Ishikawa (cell line): ENCODE data around the gene GALNT1.

Experiments used
- EP300 ChIP-seq: IDR thresholded peaks from 2 replicates; pipeline ENCODE4 v1.6.1; 2012; ENCODE audit warnings: borderline replicate concordance
- RAD21 ChIP-seq: IDR thresholded peaks from 2 replicates; pipeline ENCODE4 v1.6.1; 2012; ENCODE audit warnings: low read depth
- TEAD4 ChIP-seq: IDR thresholded peaks from 2 replicates; pipeline ENCODE4 v1.6.1; 2012
- TF ChIP-seq, protein P1 (sequence below): IDR thresholded peaks from 2 replicates; pipeline ENCODE4 v1.6.1; 2012
- TF ChIP-seq, protein P2 (sequence below): IDR thresholded peaks from 2 replicates; pipeline ENCODE4 v1.6.1; 2012; ENCODE audit warnings: low read depth, mild to moderate bottlenecking

DNA sequence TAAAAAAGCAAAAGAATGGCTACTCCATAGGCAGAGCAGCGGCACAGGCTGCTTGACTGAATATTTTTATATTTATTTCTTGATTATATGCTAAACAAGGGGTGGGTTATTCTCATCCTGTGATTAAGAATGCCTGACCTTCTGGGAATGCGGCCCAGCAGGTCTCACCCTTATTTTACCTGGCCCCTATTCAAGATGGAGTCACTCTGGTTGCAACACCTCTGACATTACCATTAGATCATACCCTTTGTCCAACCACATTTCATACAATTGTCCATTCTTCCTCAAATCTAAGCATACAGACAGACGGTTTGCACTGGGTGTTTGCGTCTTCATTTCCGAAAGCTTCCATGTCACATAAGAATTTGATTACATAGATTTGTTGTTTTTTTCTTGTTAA lies 168.2 kb downstream of the GALNT1 start:
- TF ChIP-seq RAD21: no peak
- TF ChIP-seq, protein P1, sequence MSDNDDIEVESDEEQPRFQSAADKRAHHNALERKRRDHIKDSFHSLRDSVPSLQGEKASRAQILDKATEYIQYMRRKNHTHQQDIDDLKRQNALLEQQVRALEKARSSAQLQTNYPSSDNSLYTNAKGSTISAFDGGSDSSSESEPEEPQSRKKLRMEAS: no peak
- TF ChIP-seq, protein P2, sequence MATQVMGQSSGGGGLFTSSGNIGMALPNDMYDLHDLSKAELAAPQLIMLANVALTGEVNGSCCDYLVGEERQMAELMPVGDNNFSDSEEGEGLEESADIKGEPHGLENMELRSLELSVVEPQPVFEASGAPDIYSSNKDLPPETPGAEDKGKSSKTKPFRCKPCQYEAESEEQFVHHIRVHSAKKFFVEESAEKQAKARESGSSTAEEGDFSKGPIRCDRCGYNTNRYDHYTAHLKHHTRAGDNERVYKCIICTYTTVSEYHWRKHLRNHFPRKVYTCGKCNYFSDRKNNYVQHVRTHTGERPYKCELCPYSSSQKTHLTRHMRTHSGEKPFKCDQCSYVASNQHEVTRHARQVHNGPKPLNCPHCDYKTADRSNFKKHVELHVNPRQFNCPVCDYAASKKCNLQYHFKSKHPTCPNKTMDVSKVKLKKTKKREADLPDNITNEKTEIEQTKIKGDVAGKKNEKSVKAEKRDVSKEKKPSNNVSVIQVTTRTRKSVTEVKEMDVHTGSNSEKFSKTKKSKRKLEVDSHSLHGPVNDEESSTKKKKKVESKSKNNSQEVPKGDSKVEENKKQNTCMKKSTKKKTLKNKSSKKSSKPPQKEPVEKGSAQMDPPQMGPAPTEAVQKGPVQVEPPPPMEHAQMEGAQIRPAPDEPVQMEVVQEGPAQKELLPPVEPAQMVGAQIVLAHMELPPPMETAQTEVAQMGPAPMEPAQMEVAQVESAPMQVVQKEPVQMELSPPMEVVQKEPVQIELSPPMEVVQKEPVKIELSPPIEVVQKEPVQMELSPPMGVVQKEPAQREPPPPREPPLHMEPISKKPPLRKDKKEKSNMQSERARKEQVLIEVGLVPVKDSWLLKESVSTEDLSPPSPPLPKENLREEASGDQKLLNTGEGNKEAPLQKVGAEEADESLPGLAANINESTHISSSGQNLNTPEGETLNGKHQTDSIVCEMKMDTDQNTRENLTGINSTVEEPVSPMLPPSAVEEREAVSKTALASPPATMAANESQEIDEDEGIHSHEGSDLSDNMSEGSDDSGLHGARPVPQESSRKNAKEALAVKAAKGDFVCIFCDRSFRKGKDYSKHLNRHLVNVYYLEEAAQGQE: no peak
- no peak for TF ChIP-seq EP300
- TF ChIP-seq TEAD4: 0 out of 2 replicates have a peak, but pooled peaks have one; percentile 41
